K562 (cell line): Measurements from ENCODE around the gene CAVIN1. TPM values are rescaled to one million over a fixed set of nuclear protein-coding genes. Genes with fewer than 3 reads are reported as not detected.

Experiments used
- REST ChIP-seq, 2 experiments: fragments of 450-650 bp; formaldehyde crosslinking in 1 of 2; IDR thresholded peaks; 2 replicates each; pipeline versions ENCODE4 v1.4.0 to v1.6.1; 2014 to 2020; ENCODE audit warnings: mild to moderate bottlenecking in 2 of 2, borderline replicate concordance in 1 of 2, low read depth in 1 of 2
- ZNF239 ChIP-seq: fragments of 250-450 bp; sonication (Bioruptor Pico); IDR thresholded peaks from 2 replicates; pipeline ENCODE4 v1.4.0; 2020; ENCODE audit warnings: mild to moderate bottlenecking
- ZNF785 ChIP-seq: fragments of 250-450 bp; sonication (Bioruptor Pico); IDR thresholded peaks from 2 replicates; pipeline ENCODE4 v1.4.0; 2020; ENCODE audit warnings: mild to moderate bottlenecking
- polyA plus RNA-seq, 8 experiments: library from polyadenylated mRNA; depleted of rRNA in 4 of 8; stranded (reverse) in 5 of 8; unstranded in 3 of 8; fragments of >200 nt; fragmentation: Nextera tagmentation in 2 of 8; fragmentation: Illumina TruSeq in 1 of 8; extraction: Ambion mirVana in 2 of 8; extraction: Trizol in 1 of 8; gene quantifications; 2 replicates each; pipeline versions ENCODE4 v1.2.1 to v1.2.3, GENCODE V29; 2011 to 2014; ENCODE audit warnings: inconsistent platforms in 1 of 8, missing spikeins in 1 of 8
- total RNA-seq, 7 experiments: library from RNA; depleted of rRNA in 6 of 7; stranded (reverse); fragments of >200 nt in 6 of 7; fragmentation: Illumina TruSeq in 2 of 7; extraction: Trizol in 2 of 7; gene quantifications; 2 replicates each; pipeline versions ENCODE4 v1.2.1 to v1.2.3, GENCODE V29; 2011 to 2021; ENCODE audit warnings: low replicate concordance in 1 of 7

The CAVIN1 gene
- total and polyA plus RNA-seq, 9 of the 15 experiments (the other 6 are each of a cell fraction or from before 2014, with no cell fraction given), result 6.8 to 162 (median 74.5) TPM

GRCh38 chr17:42459256-42459800 is 36.3 kb upstream of the CAVIN1 start (continued):
- TF ChIP-seq REST (IDR thresholded peaks at IDR 0.05; ENCODE audit: borderline replicate concordance) (peak; percentile 10; the same call in 1 of the 2 replicates), REST (CRISPR knock-in tag; IDR thresholded peaks at IDR 0.05; ENCODE audit: low read depth) (no peak), ZNF785 (no peak), ZNF239 (CRISPR knock-in tag) (no peak)
